Activated T-cell treated with anti-CD3 and anti-CD28 coated beads for 24 hours (primary cell): ENCODE results near the gene ARHGEF17.

Source experiments
- DNase-seq: peaks from one replicate; pipeline ENCODE4 v3.0.0-alpha.2; 2020; ENCODE audit warnings: low read depth

The ARHGEF17 gene

GRCh38 chr11:73331138-73331916 lies 23.3 kb downstream of the ARHGEF17 start:
- no peak for DNase-seq

GRCh38 chr11:73333173-73333572 lies 25.1 kb downstream of the ARHGEF17 start:
- no peak for DNase-seq

GRCh38 chr11:73333640-73334383 lies 25.7 kb downstream of the ARHGEF17 start:
- no peak for DNase-seq

- no peak for DNase-seq
Observed at GRCh38 chr11:73334384-73335203, 26.5 kb downstream of the ARHGEF17 start.

- peak; percentile 63 for DNase-seq
Observed at GRCh38 chr11:73335204-73335923, 27.3 kb downstream of the ARHGEF17 start.

- no peak for DNase-seq
Observed at GRCh38 chr11:73337846-73338245, 29.8 kb downstream of the ARHGEF17 start.

GRCh38 chr11:73338279-73338678 lies 30.2 kb downstream of the ARHGEF17 start:
- DNase-seq, result no peak

GRCh38 chr11:73340164-73340563 lies 32.1 kb downstream of the ARHGEF17 start:
- no peak for DNase-seq

- no peak for DNase-seq
Observed at GRCh38 chr11:73342633-73343032, 34.6 kb downstream of the ARHGEF17 start.

GRCh38 chr11:73343076-73343873 lies 35.2 kb downstream of the ARHGEF17 start:
- DNase-seq, result no peak

GRCh38 chr11:73344191-73344607 lies 36.1 kb downstream of the ARHGEF17 start:
- DNase-seq, result no peak

- no peak for DNase-seq
Observed at GRCh38 chr11:73345481-73346160, 37.5 kb downstream of the ARHGEF17 start.

- no peak for DNase-seq
Observed at GRCh38 chr11:73346186-73346935, 38.3 kb downstream of the ARHGEF17 start.

- DNase-seq, result no peak
Observed at GRCh38 chr11:73347067-73347466, 39.0 kb downstream of the ARHGEF17 start.

- DNase-seq, result no peak
Observed at GRCh38 chr11:73348838-73349237, 40.8 kb downstream of the ARHGEF17 start.

- DNase-seq, result no peak
Observed at GRCh38 chr11:73349633-73350032, 41.6 kb downstream of the ARHGEF17 start.

- peak; percentile 48 for DNase-seq
Observed at GRCh38 chr11:73350908-73351636, 43.0 kb downstream of the ARHGEF17 start.

GRCh38 chr11:73353422-73353821 lies 45.3 kb downstream of the ARHGEF17 start:
- no peak for DNase-seq

GRCh38 chr11:73355109-73355508 lies 47.0 kb downstream of the ARHGEF17 start:
- no peak for DNase-seq
